ENCODE results near the gene RFX3.

GRCh38 chr9:3567988-3568387 is 42.2 kb upstream of the RFX3 start:
- no peak for TF ChIP-seq CTCF (conservative IDR thresholded peaks at IDR 0.05; ENCODE audit: low read depth, low read length)
- no peak for TF ChIP-seq EZH2phosphoT487 (IDR thresholded peaks at IDR 0.05; ENCODE audit: borderline replicate concordance, low read length)
- TF ChIP-seq EZH2 (IDR thresholded peaks at IDR 0.05; ENCODE audit: low read length, unreplicated experiment) = no peak
